Psoas muscle (tissue), 8 donors: ENCODE data around the gene GNL1. TPM values are rescaled to one million over a fixed set of nuclear protein-coding genes. Genes with fewer than 3 reads are reported as not detected.

Source experiments
- ATAC-seq, 4 donors: fragments of 200-7000 bp; cut with Tn5 transposase; one replicate each; pipeline ENCODE4 v1.9.1; 2020; ENCODE audit warnings: moderate library complexity in 3 of 4, mild to moderate bottlenecking in 2 of 4
- DNase-seq, 2 donors: peaks; one replicate each; pipeline ENCODE4 v3.0.0-alpha.2; 2020
- H3K27ac ChIP-seq: fragments of 200-600 bp; one replicate; pipeline ENCODE4 v1.8.0; 2022
- H3K27me3 ChIP-seq, 3 donors: fragments of 200-600 bp in 1 of 3; one replicate each; pipeline versions ENCODE4 v1.6.1 to v1.8.0; 2013 to 2022; ENCODE audit warnings: low read length in 2 of 3, mild to moderate bottlenecking in 2 of 3, moderate library complexity in 1 of 3; ENCODE audit not compliant: insufficient read depth in 3 of 3
- H3K36me3 ChIP-seq, 2 donors: fragments of 200-600 bp in 1 of 2; one replicate each; pipeline versions ENCODE4 v1.6.1 to v1.8.0; 2013 to 2022; ENCODE audit warnings: low read depth in 1 of 2, mild to moderate bottlenecking in 1 of 2, moderate library complexity in 1 of 2; ENCODE audit not compliant: insufficient read depth in 1 of 2
- H3K4me1 ChIP-seq: fragments of 200-600 bp; one replicate; pipeline ENCODE4 v1.8.0; 2022
- H3K4me3 ChIP-seq: fragments of 200-600 bp; one replicate; pipeline ENCODE4 v1.8.0; 2022; ENCODE audit warnings: mild to moderate bottlenecking
- H3K9me3 ChIP-seq: fragments of 200-600 bp; one replicate; pipeline ENCODE4 v1.8.0; 2022
- WGBS, 3 donors: extraction: QIAGEN DNeasy Blood & Tissue Kit; methylation state at CpG; one replicate each; pipeline versions ENCODE4 v1.1.6 to v1.1.7; 2013; 5-methylcytosine and 5-hydroxymethylcytosine counted together
- intact Hi-C, 2 donors: fragments of 100-400 bp; cut with DNase I; formaldehyde crosslinking; loops; one replicate each; pipeline versions ENCODE4 v1.11.0 to v1.14.2; 2022
- polyA plus RNA-seq, 3 donors: library from polyadenylated mRNA; stranded (reverse); fragments of 200-250 nt; gene quantifications; one replicate each; pipeline ENCODE4 v1.2.3, GENCODE V29; 2013
- total RNA-seq, 4 donors: library from RNA; stranded (reverse); fragmentation: NEBNext Ultra II Directional in 2 of 4; extraction: Animal tissue kit (Norgen Biotek cat#: 25700) in 2 of 4; gene quantifications; one replicate each; pipeline versions ENCODE4 v1.2.1 to v1.2.4, GENCODE V29; 2021 to 2023
- TF ChIP-seq, protein P1 (sequence below): fragments of 200-600 bp; IDR thresholded peaks from one replicate; pipeline ENCODE4 v1.8.0; 2022; ENCODE audit warnings: antibody characterized with exemption
- donor health status: healthy with polysubstance abuse.
- donor health status: DM: no; HTN: no; CAD: no; lungs with moderate emphysema.
- donor health status: Bipolar disorder and iron deficiency.
- donor health status: healthy.
- donor health status: DM: yes; HTN: yes; CAD: no.
- donor health status: DM: no; HTN: no; CAD: no.
- donor health status: DM: no; HTN: no; CAD: no.
- donor health status: DM: yes; HTN: yes; CAD: no.

Gene GNL1
- total and polyA plus RNA-seq, 7 donors, result 14.2 to 32.3 (median 26.1) TPM

DNA sequence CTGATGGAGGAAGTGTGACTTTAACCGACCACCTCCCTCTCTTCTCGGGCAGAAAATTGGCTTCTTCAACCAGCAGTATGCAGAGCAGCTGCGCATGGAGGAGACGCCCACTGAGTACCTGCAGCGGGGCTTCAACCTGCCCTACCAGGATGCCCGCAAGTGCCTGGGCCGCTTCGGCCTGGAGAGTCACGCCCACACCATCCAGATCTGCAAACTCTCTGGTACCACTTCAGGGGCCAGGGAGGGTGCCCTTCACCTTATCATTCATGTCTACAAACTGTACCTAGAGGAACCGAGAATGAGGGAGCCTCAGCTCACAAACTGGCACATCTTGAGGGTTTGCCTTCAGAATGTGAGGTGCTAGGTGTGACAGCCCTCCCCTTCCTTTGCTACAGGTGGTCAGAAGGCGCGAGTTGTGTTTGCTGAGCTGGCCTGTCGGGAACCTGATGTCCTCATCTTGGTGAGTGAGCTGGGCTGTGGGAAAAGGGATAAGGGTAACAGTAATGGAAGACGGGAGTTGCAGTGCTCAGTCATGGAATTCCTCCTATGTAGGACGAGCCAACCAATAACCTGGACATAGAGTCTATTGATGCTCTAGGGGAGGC lies 33.6 kb upstream of the GNL1 start:
- no peak overlapping the region for H3K4me3 ChIP-seq
- intact Hi-C loops, result no loop called here
- H3K36me3 ChIP-seq, result peaks cover 28 to 100% of the 10 kb centered on the region in 2 donors
- WGBS, 3 donors, result 91 to 94% (median 93%) methylated on average over 15 of the region's 15 CpGs
- TF ChIP-seq, protein P1, sequence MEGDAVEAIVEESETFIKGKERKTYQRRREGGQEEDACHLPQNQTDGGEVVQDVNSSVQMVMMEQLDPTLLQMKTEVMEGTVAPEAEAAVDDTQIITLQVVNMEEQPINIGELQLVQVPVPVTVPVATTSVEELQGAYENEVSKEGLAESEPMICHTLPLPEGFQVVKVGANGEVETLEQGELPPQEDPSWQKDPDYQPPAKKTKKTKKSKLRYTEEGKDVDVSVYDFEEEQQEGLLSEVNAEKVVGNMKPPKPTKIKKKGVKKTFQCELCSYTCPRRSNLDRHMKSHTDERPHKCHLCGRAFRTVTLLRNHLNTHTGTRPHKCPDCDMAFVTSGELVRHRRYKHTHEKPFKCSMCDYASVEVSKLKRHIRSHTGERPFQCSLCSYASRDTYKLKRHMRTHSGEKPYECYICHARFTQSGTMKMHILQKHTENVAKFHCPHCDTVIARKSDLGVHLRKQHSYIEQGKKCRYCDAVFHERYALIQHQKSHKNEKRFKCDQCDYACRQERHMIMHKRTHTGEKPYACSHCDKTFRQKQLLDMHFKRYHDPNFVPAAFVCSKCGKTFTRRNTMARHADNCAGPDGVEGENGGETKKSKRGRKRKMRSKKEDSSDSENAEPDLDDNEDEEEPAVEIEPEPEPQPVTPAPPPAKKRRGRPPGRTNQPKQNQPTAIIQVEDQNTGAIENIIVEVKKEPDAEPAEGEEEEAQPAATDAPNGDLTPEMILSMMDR, result no peak
- H3K27ac ChIP-seq, result no peak overlapping the region
- no peak for DNase-seq
- H3K9me3 ChIP-seq, result no peaks in the 10 kb centered on the region
- no peaks in the 10 kb centered on the region for H3K27me3 ChIP-seq
- H3K4me1 ChIP-seq, result peaks cover 10% of the 10 kb centered on the region
- ATAC-seq, result no peak

GRCh38 chr6:30583921-30584320 lies 27.6 kb upstream of the GNL1 start:
- WGBS, 3 donors, result 86 to 90% (median 88%) methylated on average over 5 of the region's 5 CpGs

GRCh38 chr6:30578051-30578450 lies 21.8 kb upstream of the GNL1 start:
- Histone ChIP-seq H3K4me1 (peaks cover 9% of the 10 kb centered on the region), H3K27ac (no peak overlapping the region), H3K36me3 (peaks cover 22 to 90% of the 10 kb centered on the region in 2 donors), H3K27me3 (no peaks in the 10 kb centered on the region), H3K4me3 (no peak overlapping the region), H3K9me3 (no peaks in the 10 kb centered on the region)
- DNase-seq (no peak), ATAC-seq (no peak)
- TF ChIP-seq, protein P1, result no peak
- 96 to 99% (median 98%) methylated on average over 8 of the region's 8 CpGs for WGBS, 3 donors
- intact Hi-C loops, result loop anchor here in 1 of 2 donors (5.0 kb wide), 1 partner anchor 34 kb away; no protein-coding TSS in a partner anchor

More at GRCh38 chr6:30583921-30584320, 27.6 kb upstream of the GNL1 start:
- ATAC-seq, result no peak
- Histone ChIP-seq H3K36me3 (peaks cover 25 to 98% of the 10 kb centered on the region in 2 donors), H3K4me3 (no peak overlapping the region), H3K27me3 (no peaks in the 10 kb centered on the region), H3K9me3 (no peaks in the 10 kb centered on the region), H3K4me1 (no peaks in the 10 kb centered on the region), H3K27ac (no peak overlapping the region)
- TF ChIP-seq, protein P1, result no peak
- no peak for DNase-seq
- intact Hi-C loops, result no loop called here

GRCh38 chr6:30573113-30573512 lies 16.8 kb upstream of the GNL1 start:
- intact Hi-C loops, result loop anchor here in 1 of 2 donors (5.0 kb wide), 1 partner anchor 104 kb away; no protein-coding TSS in a partner anchor
- Histone ChIP-seq H3K27me3 (no peaks in the 10 kb centered on the region), H3K9me3 (no peaks in the 10 kb centered on the region), H3K27ac (peak overlapping the region; percentile 8), H3K4me1 (peaks cover 32% of the 10 kb centered on the region), H3K36me3 (peaks cover 9 to 42% of the 10 kb centered on the region in 2 donors), H3K4me3 (peak overlapping the region; percentile 1)
- DNase-seq, result no peak
- TF ChIP-seq, protein P1, result no peak
- 61 to 73% (median 72%) methylated on average over 4 of the region's 4 CpGs for WGBS, 3 donors
- ATAC-seq, result no peak
